WTC11 (cell line): ENCODE measurements around the gene SECISBP2. TPM values are rescaled to one million over a fixed set of nuclear protein-coding genes. Genes with fewer than 3 reads are reported as not detected.
A peak's percentile ranks its signal among the peaks of the same experiment; 100 is the strongest.

Source experiments
- ATAC-seq: fragments of 200-7000 bp; cut with Tn5 transposase; 2 replicates; pipeline ENCODE4 v1.10.0; 2021; ENCODE audit warnings: mild to moderate bottlenecking, moderate library complexity
- CTCF ChIA-PET: fragments of 300-600 bp; sonication (Branson Sonifier 250); formaldehyde crosslinking; loops from one replicate; lab custom pipeline; 2021; ENCODE audit warnings: antibody characterized with exemption; lab: Charles Lee
- POLR2A ChIA-PET: fragments of 350-600 bp; sonication (Branson Sonifier 250); formaldehyde crosslinking; loops from one replicate; lab custom pipeline; 2021; ENCODE audit warnings: antibody characterized with exemption; lab: Charles Lee
- DNase-seq: peaks from one replicate; pipeline ENCODE4 v3.0.0; 2021; ENCODE audit warnings: low spot score
- H3K27ac Mint-ChIP-seq: 2 replicates; pipeline ENCODE4 v1.8.0; 2021; ENCODE audit warnings: mixed read lengths
- H3K27me3 Mint-ChIP-seq: 2 replicates; pipeline ENCODE4 v1.8.0; 2021; ENCODE audit warnings: low read depth, mild to moderate bottlenecking, moderate library complexity, mixed read lengths
- H3K36me3 Mint-ChIP-seq: 2 replicates; pipeline ENCODE4 v1.8.0; 2021; ENCODE audit warnings: mixed read lengths
- H3K4me1 Mint-ChIP-seq: 2 replicates; pipeline ENCODE4 v1.8.0; 2022; ENCODE audit warnings: mixed read lengths
- H3K4me3 Mint-ChIP-seq: 2 replicates; pipeline ENCODE4 v1.8.0; 2021; ENCODE audit warnings: mild to moderate bottlenecking, moderate library complexity, mixed read lengths
- H3K9me3 Mint-ChIP-seq: 2 replicates; pipeline ENCODE4 v1.8.0; 2021; ENCODE audit warnings: mixed read lengths
- CREB1 ChIP-seq: sonication (generic); formaldehyde crosslinking; IDR thresholded peaks from 2 replicates; pipeline ENCODE4 v1.8.0; 2023; ENCODE audit warnings: mild to moderate bottlenecking, missing genetic modification reagents
- FOXP1 ChIP-seq: sonication (generic); formaldehyde crosslinking; IDR thresholded peaks from 2 replicates; pipeline ENCODE4 v1.8.0; 2022; ENCODE audit warnings: missing genetic modification reagents, mild to moderate bottlenecking, moderate library complexity, borderline replicate concordance
- GTF2I ChIP-seq: fragments of 250-450 bp; sonication (Bioruptor Pico); conservative IDR thresholded peaks from 2 replicates; pipeline ENCODE4 v1.4.0; 2021; ENCODE audit warnings: mild to moderate bottlenecking
- MXD4 ChIP-seq: fragments of 250-450 bp; sonication (Bioruptor Pico); IDR thresholded peaks from 2 replicates; pipeline ENCODE4 v1.8.0; 2021; ENCODE audit warnings: mild to moderate bottlenecking, moderate library complexity, borderline replicate concordance
- MYBL2 ChIP-seq: sonication (generic); formaldehyde crosslinking; IDR thresholded peaks from 2 replicates; pipeline ENCODE4 v1.8.1; 2023; ENCODE audit warnings: mild to moderate bottlenecking, moderate library complexity, missing genetic modification reagents
- RORB ChIP-seq: fragments of 250-450 bp; sonication (Bioruptor Pico); IDR thresholded peaks from 2 replicates; pipeline ENCODE4 v1.9.0; 2021; ENCODE audit warnings: mild to moderate bottlenecking
- TEAD1 ChIP-seq: sonication (generic); formaldehyde crosslinking; IDR thresholded peaks from 2 replicates; pipeline ENCODE4 v1.8.0; 2022; ENCODE audit warnings: mild to moderate bottlenecking, missing genetic modification reagents
- ZNF232 ChIP-seq: sonication (generic); formaldehyde crosslinking; IDR thresholded peaks from 2 replicates; pipeline ENCODE4 v1.8.0; 2022; ENCODE audit warnings: mild to moderate bottlenecking, missing genetic modification reagents
- ZNF423 ChIP-seq: fragments of 250-450 bp; sonication (Bioruptor Pico); IDR thresholded peaks from 2 replicates; pipeline ENCODE4 v2.1.2; 2022; ENCODE audit warnings: mild to moderate bottlenecking, moderate library complexity
- total RNA-seq: library from RNA; stranded (reverse); gene quantifications from 3 replicates; pipeline ENCODE4 v1.2.3, GENCODE V29; 2021
- TF ChIP-seq, protein P1 (sequence below): sonication (generic); formaldehyde crosslinking; IDR thresholded peaks from 2 replicates; pipeline ENCODE4 v1.8.0; 2022; ENCODE audit warnings: mild to moderate bottlenecking, missing genetic modification reagents
- TF ChIP-seq, protein P2 (sequence below): sonication (generic); formaldehyde crosslinking; IDR thresholded peaks from 2 replicates; pipeline ENCODE4 v1.8.1; 2023; ENCODE audit warnings: mild to moderate bottlenecking, missing genetic modification reagents, borderline replicate concordance
- TF ChIP-seq, protein P3 (sequence below): sonication (generic); formaldehyde crosslinking; IDR thresholded peaks from 2 replicates; pipeline ENCODE4 v1.8.0; 2022; ENCODE audit warnings: mild to moderate bottlenecking, missing genetic modification reagents
- TF ChIP-seq, protein P4 (sequence below): sonication (generic); formaldehyde crosslinking; IDR thresholded peaks from 2 replicates; pipeline ENCODE4 v1.8.1; 2022; ENCODE audit warnings: low read depth, missing genetic modification reagents, borderline replicate concordance
- TF ChIP-seq, protein P5 (sequence below): sonication (generic); formaldehyde crosslinking; IDR thresholded peaks from 2 replicates; pipeline ENCODE4 v1.8.0; 2023; ENCODE audit warnings: mild to moderate bottlenecking, missing genetic modification reagents
- TF ChIP-seq, protein P6 (sequence below): sonication (generic); formaldehyde crosslinking; IDR thresholded peaks from 2 replicates; pipeline ENCODE4 v1.8.1; 2022; ENCODE audit warnings: mild to moderate bottlenecking, missing genetic modification reagents, moderate library complexity, borderline replicate concordance

The SECISBP2 gene
- total RNA-seq, 1 experiment from 2014 or later = 66.2 TPM

DNA sequence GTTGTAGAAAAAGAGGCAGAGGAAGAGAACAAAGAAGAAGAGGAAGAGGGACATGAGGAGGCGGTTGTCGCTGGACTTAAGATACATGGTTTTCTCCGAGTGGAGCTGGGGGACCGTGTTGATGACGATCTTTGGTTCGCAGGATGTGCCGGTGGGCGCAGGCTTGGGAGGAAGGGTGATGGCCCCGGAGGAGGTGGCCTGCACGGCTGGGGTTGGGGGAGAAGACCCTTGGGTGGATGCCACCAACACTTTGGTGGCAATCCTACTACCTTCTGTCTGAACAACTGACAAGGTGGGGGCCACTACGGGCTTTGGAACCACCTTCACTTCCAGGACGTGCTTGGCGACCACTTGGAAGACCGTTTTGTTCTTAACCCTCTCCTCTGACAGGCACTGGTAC, 60.7 kb downstream of the SECISBP2 start:
- peaks cover 48% of the 10 kb centered on the region for H3K36me3 Mint-ChIP-seq
- no peak for TF ChIP-seq ZNF423 (CRISPR knock-in tag)
- TF ChIP-seq, protein P1, sequence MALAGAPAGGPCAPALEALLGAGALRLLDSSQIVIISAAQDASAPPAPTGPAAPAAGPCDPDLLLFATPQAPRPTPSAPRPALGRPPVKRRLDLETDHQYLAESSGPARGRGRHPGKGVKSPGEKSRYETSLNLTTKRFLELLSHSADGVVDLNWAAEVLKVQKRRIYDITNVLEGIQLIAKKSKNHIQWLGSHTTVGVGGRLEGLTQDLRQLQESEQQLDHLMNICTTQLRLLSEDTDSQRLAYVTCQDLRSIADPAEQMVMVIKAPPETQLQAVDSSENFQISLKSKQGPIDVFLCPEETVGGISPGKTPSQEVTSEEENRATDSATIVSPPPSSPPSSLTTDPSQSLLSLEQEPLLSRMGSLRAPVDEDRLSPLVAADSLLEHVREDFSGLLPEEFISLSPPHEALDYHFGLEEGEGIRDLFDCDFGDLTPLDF (CRISPR knock-in tag) = no peak
- TF ChIP-seq CREB1 (CRISPR knock-in tag) = no peak
- no peaks in the 10 kb centered on the region for H3K27me3 Mint-ChIP-seq
- ChIA-PET CTCF (interaction anchor here (2.4 kb wide), 1 partner anchor 170 kb away, joined by 7 read pairs; no protein-coding TSS in a partner anchor), POLR2A (no interaction called here)
- H3K4me3 Mint-ChIP-seq = no peak overlapping the region
- H3K4me1 Mint-ChIP-seq = peaks cover 6% of the 10 kb centered on the region
- no peak overlapping the region for H3K27ac Mint-ChIP-seq
- no peaks in the 10 kb centered on the region for H3K9me3 Mint-ChIP-seq
- DNase-seq (no peak), ATAC-seq (no peak)

DNA sequence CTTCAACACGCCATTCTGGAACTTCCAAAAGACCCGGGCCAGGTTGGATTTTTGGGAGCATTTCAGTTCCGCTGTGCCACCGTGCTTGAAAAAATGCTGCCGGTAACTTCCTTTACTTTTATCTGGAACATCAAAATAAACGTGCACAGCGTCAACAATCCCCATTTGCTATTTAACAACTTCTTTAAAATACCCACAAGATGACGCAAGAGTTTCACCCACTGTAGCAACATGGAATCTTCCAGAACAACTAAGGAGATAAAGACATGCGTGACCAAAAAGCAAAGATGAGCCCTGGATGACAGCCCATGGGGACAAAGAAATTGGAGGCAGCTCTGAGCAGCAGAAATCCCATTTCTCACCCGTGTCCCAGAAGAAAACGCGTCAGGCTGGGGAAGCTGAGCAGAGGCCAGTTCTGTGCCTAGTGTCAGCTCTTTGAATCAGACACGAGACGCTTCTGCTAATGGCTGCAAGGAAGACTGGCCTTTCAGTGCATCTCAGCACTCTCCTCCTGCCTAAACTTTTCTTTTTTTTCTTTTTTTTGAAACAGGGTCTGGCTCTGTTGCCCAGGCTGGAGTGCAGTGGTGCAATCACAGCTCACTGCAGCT, 61.3 kb downstream of the SECISBP2 start:
- POLR2A ChIA-PET = no interaction called here
- Mint-ChIP-seq H3K27me3 (no peaks in the 10 kb centered on the region), H3K4me1 (peaks cover 6% of the 10 kb centered on the region), H3K27ac (no peak overlapping the region), H3K36me3 (peaks cover 48% of the 10 kb centered on the region), H3K4me3 (no peak overlapping the region)
- ATAC-seq = no peak
- TF ChIP-seq, protein P2, sequence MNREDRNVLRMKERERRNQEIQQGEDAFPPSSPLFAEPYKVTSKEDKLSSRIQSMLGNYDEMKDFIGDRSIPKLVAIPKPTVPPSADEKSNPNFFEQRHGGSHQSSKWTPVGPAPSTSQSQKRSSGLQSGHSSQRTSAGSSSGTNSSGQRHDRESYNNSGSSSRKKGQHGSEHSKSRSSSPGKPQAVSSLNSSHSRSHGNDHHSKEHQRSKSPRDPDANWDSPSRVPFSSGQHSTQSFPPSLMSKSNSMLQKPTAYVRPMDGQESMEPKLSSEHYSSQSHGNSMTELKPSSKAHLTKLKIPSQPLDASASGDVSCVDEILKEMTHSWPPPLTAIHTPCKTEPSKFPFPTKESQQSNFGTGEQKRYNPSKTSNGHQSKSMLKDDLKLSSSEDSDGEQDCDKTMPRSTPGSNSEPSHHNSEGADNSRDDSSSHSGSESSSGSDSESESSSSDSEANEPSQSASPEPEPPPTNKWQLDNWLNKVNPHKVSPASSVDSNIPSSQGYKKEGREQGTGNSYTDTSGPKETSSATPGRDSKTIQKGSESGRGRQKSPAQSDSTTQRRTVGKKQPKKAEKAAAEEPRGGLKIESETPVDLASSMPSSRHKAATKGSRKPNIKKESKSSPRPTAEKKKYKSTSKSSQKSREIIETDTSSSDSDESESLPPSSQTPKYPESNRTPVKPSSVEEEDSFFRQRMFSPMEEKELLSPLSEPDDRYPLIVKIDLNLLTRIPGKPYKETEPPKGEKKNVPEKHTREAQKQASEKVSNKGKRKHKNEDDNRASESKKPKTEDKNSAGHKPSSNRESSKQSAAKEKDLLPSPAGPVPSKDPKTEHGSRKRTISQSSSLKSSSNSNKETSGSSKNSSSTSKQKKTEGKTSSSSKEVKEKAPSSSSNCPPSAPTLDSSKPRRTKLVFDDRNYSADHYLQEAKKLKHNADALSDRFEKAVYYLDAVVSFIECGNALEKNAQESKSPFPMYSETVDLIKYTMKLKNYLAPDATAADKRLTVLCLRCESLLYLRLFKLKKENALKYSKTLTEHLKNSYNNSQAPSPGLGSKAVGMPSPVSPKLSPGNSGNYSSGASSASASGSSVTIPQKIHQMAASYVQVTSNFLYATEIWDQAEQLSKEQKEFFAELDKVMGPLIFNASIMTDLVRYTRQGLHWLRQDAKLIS = no peak
- TF ChIP-seq, protein P3, sequence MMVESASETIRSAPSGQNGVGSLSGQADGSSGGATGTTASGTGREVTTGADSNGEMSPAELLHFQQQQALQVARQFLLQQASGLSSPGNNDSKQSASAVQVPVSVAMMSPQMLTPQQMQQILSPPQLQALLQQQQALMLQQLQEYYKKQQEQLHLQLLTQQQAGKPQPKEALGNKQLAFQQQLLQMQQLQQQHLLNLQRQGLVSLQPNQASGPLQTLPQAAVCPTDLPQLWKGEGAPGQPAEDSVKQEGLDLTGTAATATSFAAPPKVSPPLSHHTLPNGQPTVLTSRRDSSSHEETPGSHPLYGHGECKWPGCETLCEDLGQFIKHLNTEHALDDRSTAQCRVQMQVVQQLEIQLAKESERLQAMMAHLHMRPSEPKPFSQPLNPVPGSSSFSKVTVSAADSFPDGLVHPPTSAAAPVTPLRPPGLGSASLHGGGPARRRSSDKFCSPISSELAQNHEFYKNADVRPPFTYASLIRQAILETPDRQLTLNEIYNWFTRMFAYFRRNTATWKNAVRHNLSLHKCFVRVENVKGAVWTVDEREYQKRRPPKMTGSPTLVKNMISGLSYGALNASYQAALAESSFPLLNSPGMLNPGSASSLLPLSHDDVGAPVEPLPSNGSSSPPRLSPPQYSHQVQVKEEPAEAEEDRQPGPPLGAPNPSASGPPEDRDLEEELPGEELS (CRISPR knock-in tag) = no peak
- TF ChIP-seq, protein P4, sequence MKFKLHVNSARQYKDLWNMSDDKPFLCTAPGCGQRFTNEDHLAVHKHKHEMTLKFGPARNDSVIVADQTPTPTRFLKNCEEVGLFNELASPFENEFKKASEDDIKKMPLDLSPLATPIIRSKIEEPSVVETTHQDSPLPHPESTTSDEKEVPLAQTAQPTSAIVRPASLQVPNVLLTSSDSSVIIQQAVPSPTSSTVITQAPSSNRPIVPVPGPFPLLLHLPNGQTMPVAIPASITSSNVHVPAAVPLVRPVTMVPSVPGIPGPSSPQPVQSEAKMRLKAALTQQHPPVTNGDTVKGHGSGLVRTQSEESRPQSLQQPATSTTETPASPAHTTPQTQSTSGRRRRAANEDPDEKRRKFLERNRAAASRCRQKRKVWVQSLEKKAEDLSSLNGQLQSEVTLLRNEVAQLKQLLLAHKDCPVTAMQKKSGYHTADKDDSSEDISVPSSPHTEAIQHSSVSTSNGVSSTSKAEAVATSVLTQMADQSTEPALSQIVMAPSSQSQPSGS (CRISPR knock-in tag) = no peak
- TF ChIP-seq RORB (CRISPR knock-in tag) = no peak
- TF ChIP-seq TEAD1 (CRISPR knock-in tag) = no peak
- no peak for TF ChIP-seq FOXP1 (CRISPR knock-in tag)
- no peak for TF ChIP-seq MXD4 (CRISPR knock-in tag)
- TF ChIP-seq, all 79 proteins: peak for 0
- CTCF ChIA-PET = interaction anchor here (2.4 kb wide), 1 partner anchor 169 kb away, joined by 7 read pairs; no protein-coding TSS in a partner anchor
- DNase-seq = no peak
- H3K9me3 Mint-ChIP-seq = no peaks in the 10 kb centered on the region

DNA sequence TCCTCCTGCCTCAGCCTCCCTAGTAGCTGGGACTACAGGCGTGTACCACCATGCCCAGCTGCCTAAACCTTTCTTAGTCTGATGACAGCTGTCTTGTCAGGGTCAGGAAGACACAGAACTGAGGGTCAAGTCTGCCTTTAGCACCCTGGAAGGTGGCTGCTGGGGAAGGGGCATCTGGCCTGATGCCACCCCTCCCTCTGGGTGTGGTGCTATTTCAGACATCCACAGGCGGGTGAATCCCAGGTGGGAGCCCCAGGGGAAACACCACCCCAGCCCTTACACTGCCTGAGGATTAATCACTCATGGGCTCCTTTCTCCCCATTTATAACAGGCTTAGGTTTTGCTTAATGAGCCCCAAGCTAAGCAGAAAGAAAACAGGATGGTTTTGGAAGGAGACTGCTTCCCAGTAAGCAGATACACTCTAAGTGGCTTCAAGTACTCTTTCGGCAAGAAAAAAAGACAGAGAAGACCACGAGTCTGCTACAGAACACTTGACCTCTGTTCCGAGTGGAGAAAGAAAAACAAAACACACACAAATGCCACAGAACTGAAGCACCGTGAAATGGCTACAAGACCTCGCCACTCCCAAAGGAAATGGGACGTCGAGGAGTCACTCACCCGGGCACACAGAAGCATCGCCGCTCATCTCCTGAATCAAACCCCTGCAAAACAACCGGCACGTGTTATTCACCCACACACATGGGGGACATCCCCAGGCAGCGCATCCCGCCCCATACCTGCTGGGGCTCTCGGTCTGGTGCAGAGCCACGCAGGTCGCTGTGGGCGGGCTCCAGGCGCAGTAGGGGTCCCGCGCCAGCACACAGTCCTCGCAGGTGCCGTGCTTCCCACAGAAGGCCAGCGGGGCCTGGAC, 62.4 kb downstream of the SECISBP2 start:
- peaks cover 50% of the 10 kb centered on the region for H3K36me3 Mint-ChIP-seq
- TF ChIP-seq, protein P5, sequence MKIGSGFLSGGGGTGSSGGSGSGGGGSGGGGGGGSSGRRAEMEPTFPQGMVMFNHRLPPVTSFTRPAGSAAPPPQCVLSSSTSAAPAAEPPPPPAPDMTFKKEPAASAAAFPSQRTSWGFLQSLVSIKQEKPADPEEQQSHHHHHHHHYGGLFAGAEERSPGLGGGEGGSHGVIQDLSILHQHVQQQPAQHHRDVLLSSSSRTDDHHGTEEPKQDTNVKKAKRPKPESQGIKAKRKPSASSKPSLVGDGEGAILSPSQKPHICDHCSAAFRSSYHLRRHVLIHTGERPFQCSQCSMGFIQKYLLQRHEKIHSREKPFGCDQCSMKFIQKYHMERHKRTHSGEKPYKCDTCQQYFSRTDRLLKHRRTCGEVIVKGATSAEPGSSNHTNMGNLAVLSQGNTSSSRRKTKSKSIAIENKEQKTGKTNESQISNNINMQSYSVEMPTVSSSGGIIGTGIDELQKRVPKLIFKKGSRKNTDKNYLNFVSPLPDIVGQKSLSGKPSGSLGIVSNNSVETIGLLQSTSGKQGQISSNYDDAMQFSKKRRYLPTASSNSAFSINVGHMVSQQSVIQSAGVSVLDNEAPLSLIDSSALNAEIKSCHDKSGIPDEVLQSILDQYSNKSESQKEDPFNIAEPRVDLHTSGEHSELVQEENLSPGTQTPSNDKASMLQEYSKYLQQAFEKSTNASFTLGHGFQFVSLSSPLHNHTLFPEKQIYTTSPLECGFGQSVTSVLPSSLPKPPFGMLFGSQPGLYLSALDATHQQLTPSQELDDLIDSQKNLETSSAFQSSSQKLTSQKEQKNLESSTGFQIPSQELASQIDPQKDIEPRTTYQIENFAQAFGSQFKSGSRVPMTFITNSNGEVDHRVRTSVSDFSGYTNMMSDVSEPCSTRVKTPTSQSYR = no peak
- TF ChIP-seq, protein P1 (CRISPR knock-in tag) = no peak
- no peak for TF ChIP-seq MYBL2 (CRISPR knock-in tag)
- TF ChIP-seq GTF2I (CRISPR knock-in tag) = no peak
- TF ChIP-seq ZNF232 = no peak
- TF ChIP-seq, protein P6, sequence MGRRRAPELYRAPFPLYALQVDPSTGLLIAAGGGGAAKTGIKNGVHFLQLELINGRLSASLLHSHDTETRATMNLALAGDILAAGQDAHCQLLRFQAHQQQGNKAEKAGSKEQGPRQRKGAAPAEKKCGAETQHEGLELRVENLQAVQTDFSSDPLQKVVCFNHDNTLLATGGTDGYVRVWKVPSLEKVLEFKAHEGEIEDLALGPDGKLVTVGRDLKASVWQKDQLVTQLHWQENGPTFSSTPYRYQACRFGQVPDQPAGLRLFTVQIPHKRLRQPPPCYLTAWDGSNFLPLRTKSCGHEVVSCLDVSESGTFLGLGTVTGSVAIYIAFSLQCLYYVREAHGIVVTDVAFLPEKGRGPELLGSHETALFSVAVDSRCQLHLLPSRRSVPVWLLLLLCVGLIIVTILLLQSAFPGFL (CRISPR knock-in tag) = no peak

More for the DNA sequence above, 62.4 kb downstream of the SECISBP2 start:
- H3K4me3 Mint-ChIP-seq = no peak overlapping the region
- H3K9me3 Mint-ChIP-seq = no peaks in the 10 kb centered on the region
- no peaks in the 10 kb centered on the region for H3K27me3 Mint-ChIP-seq
- ATAC-seq = no peak
- H3K27ac Mint-ChIP-seq = peak overlapping the region; percentile 18
- DNase-seq = no peak
- peaks cover 3% of the 10 kb centered on the region for H3K4me1 Mint-ChIP-seq
- POLR2A ChIA-PET = no interaction called here
- CTCF ChIA-PET = interaction anchor here (2.4 kb wide), 1 partner anchor 168 kb away, joined by 7 read pairs; no protein-coding TSS in a partner anchor
